Right renal cortex interstitium (tissue), 3 donors: Measurements from ENCODE around the gene OR7D2. TPM values are rescaled to one million over a fixed set of nuclear protein-coding genes. Genes with fewer than 3 reads are reported as not detected.
A peak's percentile ranks its signal among the peaks of the same experiment; 100 is the strongest.
"Not testable (repeated sequence)": the region's sequence is repeated elsewhere in the genome, so short reads cannot be mapped to it uniquely, and the experiment has no call there.

Experiments used
- DNase-seq, 3 donors: peaks; one replicate each; pipeline ENCODE4 v3.0.0-alpha.2; 2013; ENCODE audit warnings: low read depth in 3 of 3, low spot score in 2 of 3
- polyA plus RNA-seq, 3 donors: library from polyadenylated mRNA; unstranded; fragments of 120-200 nt; gene quantifications; one replicate each; pipeline ENCODE4 v1.2.1, GENCODE V29; 2013; ENCODE audit not compliant: insufficient read length in 3 of 3

The OR7D2 gene
- polyA plus RNA-seq, 3 donors = 0.06 to 0.10 TPM; not detected in 1

DNA sequence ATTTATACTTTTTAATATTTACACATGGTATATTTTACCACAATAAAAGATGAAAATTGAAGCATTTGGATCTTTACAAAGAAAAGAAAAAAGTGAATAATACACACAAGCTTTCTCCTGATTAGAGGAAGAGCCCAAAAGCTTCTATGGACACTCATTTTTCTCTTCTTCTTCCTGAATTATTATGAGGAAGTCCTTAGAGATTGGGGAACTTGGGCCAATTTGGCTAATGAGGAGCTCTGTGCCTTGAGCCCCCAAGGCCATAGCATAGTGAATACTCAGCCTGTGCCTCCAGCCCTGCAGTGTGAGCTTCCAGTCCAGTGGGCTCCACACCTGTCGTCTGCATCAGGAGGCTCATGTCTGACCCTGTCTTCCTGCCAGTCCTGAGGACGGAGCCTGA is 19.3 kb downstream of the OR7D2 start:
- not testable (repeated sequence) for DNase-seq

DNA sequence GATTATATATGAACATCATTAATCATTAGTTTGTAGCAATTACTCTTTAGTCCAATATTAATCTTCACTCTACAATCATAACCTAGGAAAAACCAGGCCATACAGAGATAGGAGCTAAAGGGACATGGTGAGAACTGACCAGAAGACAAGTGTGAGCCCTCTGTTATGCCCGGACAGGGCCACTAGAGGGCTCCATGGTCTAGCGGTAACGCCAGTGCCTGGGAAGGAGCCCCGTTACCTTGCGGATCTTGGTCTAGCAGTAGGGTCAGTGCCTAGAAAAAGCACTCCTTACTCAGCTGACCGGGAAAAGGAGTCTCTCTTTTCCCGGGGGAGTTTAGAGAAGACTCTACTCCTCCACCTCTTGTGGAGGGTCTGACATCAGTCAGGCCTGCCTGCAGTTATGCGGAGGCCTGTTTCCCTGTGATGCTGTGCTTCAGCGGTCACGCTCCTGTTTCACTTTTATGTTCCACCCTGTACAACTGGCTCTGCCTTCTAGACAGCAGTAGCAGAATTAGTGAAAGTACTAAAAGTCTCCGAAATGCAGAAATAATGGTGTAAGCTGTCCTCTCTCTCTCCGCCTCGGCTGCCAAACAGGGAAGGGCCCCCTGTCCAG is 26.8 kb downstream of the OR7D2 start:
- DNase-seq = peak; percentile 33 to 55 (median 54)

DNA sequence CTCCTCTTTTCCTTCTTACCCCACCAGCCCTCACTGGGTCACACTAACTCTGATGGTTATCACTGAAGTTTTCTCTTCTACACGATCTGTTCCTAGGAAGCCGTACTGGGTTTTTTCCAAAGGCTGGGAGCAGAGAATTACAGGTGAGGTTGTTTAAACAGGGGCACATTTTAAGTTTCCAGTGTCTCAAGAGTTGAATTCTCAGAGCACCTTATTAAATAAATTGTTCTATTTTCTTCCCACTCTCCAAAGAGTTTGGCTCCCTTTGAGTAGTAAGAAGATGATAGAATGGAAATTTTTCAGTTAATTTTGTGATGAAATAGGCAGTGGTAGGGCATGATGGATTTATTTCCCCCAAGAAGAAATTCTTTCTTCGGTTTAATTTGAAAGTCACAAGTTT is 40.7 kb downstream of the OR7D2 start, which contains the start of gene OR7D4:
Gene OR7D4 (minus strand): TSS at position 101 of the 400 bp plus-strand sequence. CDS start 4,752 bp downstream, outside the sequence.
- no peak for DNase-seq

Other genes with a start within 250 kb of the OR7D2 start
- under 1 TPM; 0.03 to 0.14 (median 0.06) TPM for gene MUC16, start 168.6 kb upstream of the OR7D2 start, polyA plus RNA-seq
- not detected for gene OR1M1, start 91.9 kb upstream of the OR7D2 start, polyA plus RNA-seq
- gene OR7G2, start 71.5 kb upstream of the OR7D2 start, polyA plus RNA-seq = under 1 TPM in 1 of 3 donors, not detected in 2; 0.04 TPM
- not detected for gene OR7G1, start 63.2 kb upstream of the OR7D2 start, polyA plus RNA-seq
- not detected for gene OR7G3, start 52.0 kb upstream of the OR7D2 start, polyA plus RNA-seq
- gene ZNF317, start 38.6 kb upstream of the OR7D2 start, polyA plus RNA-seq = 10 to 100 TPM; 36.5 to 38.8 (median 38.0) TPM
- gene OR7D4, start 40.6 kb downstream of the OR7D2 start, polyA plus RNA-seq = not detected
- gene OR7E24, start 72.0 kb downstream of the OR7D2 start, polyA plus RNA-seq = not detected
- gene ZNF699, start 130.9 kb downstream of the OR7D2 start, polyA plus RNA-seq = 1 to 10 TPM; 6.7 to 7.2 (median 7.0) TPM
- 10 to 100 TPM; 60.8 to 68.4 (median 67.6) TPM for gene ZNF559, start 145.2 kb downstream of the OR7D2 start, polyA plus RNA-seq
- gene ZNF177, start 184.0 kb downstream of the OR7D2 start, polyA plus RNA-seq = 10 to 100 TPM in 2 of 3 donors, 1 to 10 TPM in 1; 8.8 to 11.8 (median 11.3) TPM